HG03378 (cell line): ENCODE results near the gene RASAL3.

Experiments
- ATAC-seq: cut with Tn5 transposase; IDR thresholded peaks from one replicate; pipeline ENCODE4 v1.9.1; 2021; ENCODE audit warnings: mild to moderate bottlenecking, moderate library complexity; ENCODE audit not compliant: unreplicated experiment

The RASAL3 gene

DNA sequence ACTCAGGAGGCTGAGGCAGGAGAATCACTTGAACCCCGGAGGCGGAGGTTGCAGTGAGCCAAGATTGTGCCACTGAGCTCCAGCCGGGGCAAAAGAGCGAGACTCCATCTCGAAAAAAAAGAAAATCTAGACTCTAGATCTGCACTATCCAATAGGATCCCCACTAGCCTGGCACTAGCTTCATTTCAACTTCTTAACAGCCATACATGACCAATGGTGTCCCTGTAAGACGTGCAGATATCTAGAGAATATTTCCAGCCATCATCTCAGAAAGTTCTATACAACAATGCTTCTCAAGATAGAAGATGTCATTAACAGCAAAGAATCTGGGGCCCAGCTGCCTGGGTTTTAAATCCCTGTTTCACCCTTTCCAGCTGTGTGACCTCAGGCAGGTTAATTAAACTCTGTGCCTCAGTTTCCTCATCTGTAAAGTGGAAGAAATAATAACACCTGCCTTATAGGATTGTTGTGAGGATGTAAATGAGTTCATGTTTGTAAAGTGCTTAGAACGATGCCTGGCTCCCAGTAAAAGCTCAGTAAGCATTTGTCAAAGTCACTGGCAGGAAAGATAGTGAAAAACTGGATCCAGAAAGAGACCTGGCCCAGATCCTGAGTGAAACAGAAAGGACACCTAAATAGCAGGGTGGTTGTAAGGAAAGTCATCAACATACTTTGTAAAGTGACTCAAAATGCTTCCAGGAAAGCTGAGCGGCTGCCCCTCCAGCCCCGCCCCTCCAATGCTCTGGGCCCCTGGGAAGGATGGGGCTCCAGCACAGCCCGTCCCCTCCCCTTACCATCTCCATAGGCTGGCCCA is 28.1 kb downstream of the RASAL3 start:
- ATAC-seq, result no peak

DNA sequence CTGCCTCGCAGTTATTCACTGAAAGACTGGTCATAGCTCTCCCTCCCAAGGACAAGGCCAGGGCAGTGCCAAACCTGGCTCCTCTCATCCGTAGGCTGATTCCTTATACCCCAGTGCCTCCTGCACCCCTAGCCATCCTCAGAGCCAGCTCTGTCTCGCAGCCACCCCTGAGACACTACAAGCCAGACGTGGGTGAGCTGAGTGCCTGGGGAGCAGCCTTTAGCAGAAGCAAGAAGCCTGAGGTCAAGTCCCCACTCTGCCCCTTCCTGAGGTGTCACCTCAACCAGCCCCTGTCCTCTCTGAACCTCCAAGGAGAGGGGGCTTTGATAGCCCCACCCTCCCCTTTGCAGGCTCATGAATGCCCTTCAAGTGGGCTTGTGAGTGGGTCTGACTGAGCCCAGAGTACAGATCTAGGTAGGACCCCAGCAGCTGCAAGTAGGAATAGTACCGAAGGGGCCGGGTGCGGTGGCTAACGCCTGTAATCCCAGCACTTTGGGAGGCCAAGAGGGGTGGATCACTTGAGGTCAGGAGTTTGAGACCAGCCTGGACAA is 30.8 kb downstream of the RASAL3 start:
- ATAC-seq, result peak; percentile 13

DNA sequence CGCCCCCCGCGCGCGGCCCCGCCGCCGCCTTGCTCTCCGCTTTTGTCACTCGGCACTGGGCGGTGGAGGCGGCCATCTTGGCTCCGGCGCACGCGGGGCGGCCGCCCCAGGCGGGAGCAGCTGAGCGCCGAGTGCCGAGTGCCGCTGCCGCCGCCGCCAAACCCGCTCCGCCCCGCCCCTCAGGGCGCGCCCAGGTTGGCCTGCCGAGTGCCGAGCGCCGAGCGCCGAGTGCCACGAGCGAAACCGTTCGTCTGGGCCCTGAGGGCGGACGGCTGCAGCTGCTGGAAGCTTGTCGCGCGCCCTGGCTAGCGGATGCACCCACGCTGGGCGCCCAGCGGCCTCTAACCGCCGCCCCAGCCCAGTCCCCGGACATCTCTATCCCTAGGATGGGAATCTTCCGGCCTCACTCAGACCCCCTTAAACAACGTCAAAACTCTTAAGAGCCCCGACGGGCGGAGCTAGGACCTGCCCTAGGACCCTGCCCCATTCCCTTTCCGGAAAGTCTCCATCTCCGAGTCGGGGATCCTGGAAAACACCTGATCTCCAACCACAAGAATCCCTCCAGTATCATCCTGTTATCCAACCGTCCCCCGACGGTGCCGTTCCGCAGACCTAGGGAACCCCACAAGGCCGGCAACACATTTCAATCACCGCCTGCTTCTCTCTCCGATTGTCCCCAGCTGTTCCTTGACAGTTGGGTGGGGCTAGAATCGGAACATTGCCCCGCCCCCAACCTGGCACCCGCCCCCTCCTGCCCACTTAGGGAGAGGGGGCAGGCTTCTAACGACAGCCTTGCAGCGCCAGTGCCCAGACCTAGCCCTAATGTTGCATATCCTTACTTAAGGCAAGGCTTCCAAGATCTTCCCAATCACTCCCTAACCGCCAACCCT is 31.5 kb downstream of the RASAL3 start:
- ATAC-seq, result peak; percentile 42

DNA sequence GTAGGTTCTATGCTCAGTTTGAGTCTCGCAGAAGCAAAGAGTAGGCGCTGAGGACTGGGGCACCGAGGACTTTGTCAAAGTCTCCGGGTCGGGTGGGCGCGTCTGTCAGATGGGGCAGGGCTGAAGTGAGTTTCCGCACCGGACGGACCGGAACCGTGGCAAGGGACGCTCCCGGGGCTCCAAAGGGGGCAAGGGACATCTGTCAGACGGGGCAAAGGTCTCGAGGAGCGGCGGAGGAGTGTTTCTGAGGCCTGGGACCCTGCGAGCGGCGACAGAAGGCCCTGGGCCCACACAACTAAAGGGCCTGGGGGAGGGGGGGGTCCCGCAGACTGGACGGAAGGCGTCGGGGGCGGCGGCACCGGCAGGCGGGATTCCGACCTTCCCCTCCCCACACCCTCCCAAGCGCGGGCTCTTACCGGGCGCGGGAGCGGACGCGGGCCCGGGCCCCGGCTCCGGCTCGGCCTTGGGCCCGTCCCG is 32.3 kb downstream of the RASAL3 start:
- no peak for ATAC-seq

- no peak for ATAC-seq
Observed at GRCh38 chr19:15431396-15432017, 32.8 kb downstream of the RASAL3 start.

DNA sequence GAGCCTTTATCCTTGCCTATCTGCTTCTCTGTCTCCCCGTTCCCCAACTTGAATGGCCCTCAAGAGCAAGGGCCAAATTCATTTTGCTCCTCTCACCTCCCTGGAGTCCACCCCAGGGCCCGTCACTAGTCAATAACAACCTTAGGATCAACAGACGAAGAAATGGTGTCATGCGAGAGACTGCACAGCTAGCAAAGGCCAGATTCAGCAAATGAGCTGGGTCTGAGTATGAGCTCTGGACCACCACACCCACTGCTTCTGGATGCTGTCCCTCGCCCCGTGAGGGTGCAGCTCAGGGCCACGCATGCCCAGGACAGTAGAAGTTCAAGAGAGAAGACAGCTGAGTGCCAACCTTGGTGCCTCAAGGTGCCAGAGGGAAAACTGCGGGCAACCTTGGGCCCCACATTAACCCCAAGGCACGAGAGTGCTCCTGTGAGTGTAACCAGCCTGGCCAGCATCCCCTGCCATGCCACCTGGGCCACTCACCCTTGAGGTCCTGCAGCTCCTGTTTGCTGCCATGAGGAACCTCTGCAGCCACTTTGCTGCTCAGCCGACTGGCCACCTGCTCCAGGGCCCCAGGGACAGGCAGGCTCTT is 33.7 kb downstream of the RASAL3 start:
- ATAC-seq, result no peak

GRCh38 chr19:15429825-15430467 is 34.4 kb downstream of the RASAL3 start:
- no peak for ATAC-seq

- ATAC-seq, result no peak
Observed at GRCh38 chr19:15428956-15429824, 35.2 kb downstream of the RASAL3 start.

DNA sequence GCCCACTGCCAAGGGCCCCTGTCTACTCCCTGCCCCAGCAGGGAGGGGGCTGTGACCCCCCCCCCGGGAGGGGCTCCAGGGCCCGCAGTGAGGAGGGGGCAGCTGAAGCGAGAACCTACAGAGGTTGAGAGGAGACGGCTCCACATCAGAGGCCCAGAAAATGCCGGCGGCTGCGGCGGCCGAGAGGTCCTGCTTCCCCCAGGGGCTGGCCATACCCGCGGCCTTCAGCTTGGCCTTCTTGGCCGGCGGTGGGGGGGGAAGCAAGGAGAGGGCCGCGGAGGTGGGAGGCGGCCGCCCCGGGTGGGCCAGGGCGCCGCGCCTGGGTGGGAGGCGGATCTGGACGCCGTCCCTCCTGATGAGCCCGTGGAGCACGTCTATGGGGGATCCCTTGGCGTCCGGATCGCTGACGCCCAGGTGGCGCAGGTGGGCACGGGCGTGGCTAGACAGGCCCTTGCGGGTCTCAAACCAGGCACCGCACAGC is 36.3 kb downstream of the RASAL3 start:
- ATAC-seq, result no peak

DNA sequence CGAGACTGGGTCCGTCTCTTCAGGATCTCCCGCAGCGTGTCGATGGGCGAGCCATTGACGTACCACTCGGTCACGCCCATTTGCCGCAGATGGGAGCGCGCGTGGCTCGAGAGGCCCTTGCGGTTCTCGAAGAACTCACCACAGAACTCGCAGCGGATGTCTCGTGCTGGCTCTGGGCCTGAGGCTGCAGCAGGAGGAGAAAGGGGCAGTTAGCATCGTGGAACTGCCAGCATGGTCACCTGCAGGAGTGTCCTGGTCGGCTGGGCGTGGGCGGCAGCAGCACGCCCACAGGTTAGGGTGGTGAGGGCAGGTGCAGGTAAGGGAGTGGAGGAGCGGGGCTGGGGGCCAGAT is 37.0 kb downstream of the RASAL3 start:
- no peak for ATAC-seq

- ATAC-seq, result no peak
Observed at GRCh38 chr19:15426485-15427349, 37.6 kb downstream of the RASAL3 start.

GRCh38 chr19:15425321-15425950 is 38.9 kb downstream of the RASAL3 start:
- ATAC-seq, result no peak

DNA sequence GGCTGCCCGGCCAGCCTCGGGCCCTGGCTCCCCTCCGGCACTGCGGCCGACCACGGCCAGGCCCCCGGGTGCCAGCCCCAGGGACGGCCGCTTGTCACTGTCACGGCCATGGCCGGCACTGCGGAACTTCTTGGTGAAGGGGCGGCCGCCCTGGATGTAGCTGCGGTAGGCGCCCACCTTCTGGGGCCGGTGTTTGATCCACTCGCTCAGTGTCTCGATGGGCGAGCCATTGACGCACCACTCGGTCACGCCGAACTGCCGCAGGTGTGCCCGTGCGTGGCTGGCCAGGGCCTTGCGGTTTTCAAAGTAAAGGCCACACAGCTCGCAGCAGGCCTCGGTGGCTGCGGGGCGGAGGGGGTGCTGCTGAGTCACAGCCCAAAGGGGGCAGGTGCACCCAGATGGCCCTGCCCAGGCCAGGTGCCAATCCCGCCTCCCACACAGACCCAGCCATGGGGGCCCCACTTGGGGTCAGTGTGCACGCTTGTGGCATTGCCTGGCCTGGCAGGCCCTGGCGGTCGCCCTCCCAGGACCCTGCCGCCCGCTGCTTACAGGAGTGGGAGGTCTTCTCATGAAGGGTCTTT is 39.6 kb downstream of the RASAL3 start:
- no peak for ATAC-seq

DNA sequence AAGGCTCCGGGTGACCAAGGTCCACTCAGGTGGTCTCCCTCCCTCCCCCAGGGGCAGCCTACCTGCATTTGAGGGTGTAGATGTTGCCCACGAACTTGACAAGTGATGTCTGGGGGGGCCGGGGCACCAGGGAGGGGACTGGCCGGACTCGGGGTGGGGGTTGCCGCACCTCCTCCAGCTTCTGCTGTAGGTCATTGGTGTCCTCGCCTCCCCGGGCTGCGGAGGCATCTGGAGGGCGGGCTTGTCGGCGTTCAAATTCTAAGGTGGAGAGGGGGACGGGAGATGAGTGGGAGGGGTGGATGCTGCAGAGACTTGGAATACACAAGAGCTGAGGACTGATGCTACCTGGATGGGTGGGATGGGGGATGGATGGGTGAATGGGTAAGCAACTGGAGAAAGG is 40.2 kb downstream of the RASAL3 start:
- no peak for ATAC-seq

DNA sequence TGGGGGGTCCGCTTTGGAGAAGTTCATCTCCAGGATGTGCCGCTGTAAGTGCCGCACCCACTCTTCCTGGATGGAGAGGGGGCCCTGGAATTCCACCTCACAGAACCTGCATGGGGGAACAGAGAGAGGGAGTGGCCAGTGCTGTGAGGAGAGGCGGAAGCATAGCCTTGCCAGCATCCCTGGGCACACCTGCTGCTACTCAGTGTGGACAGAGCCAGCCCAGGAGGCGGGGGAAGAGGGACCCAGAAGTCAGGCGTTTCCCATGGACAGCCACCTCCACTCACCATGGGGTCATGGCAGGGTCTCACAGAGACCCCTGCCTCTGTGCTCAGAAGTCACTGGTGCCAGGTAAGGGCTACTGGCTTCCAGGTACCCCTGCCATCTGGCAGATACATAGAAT is 41.2 kb downstream of the RASAL3 start:
- ATAC-seq, result no peak

DNA sequence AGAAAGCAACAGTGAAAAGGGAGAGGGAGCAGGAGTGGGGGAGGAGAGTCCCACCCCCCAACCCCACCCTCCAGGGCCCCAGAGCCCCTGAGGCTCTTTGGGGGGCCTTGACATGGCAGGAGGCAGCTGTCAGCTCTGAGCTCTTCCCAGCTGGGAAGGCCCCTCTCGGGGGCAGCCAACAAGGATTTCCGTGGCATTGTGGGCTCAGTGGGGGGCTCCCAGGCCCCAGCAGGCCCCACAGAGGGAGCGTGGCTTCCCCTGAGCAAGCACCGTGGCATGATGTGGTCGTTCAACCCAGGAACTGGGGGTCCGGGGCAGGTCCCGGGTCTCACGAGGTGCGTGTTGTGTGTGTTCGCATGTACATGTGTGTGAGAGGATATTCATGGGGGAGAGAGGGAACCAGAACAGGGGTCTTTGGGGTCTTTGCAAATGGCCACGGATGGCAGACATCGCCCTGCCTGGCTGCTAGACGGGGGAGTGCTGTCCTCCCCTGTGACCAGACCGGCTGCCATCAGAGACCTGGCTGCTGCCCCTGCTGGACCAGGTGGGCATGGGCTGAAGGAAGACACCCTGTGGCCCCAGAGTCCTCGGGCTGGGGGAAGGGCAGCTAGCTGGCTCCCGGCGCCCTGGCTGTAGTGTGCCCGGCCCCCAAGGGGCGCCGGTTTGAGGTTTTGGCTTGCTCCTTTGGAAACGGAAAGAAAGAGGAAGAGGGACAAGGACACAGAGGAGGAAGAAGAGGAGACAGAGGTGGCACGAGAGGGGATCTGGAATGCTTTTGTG is 41.9 kb downstream of the RASAL3 start:
- ATAC-seq, result no peak
